Spleen (tissue), 11 donors: Measurements from ENCODE around the gene DHRSX. TPM values are rescaled to one million over a fixed set of nuclear protein-coding genes. Genes with fewer than 3 reads are reported as not detected.

Source experiments
- DNase-seq: peaks from one replicate; pipeline ENCODE4 v3.0.0-alpha.2; 2020
- H3K27ac ChIP-seq, 8 donors: fragments of 200-600 bp; sonication (generic) in 7 of 8; 1 replicate in 4 of 8; 2 replicates in 4 of 8; pipeline versions ENCODE4 v1.5.0 to v1.8.0; 2016 to 2021; ENCODE audit warnings: inconsistent platforms in 4 of 8, mild to moderate bottlenecking in 4 of 8, moderate library complexity in 1 of 8
- H3K27me3 ChIP-seq, 7 donors: fragments of 200-600 bp; sonication (generic) in 6 of 7; replicated peaks in 1 of 7; 1 replicate in 4 of 7; 2 replicates in 3 of 7; pipeline versions ENCODE4 v1.5.0 to v1.8.0; 2016 to 2021; ENCODE audit warnings: inconsistent platforms in 3 of 7, mild to moderate bottlenecking in 1 of 7
- H3K36me3 ChIP-seq, 6 donors: fragments of 200-600 bp; sonication (generic) in 5 of 6; 1 replicate in 4 of 6; 2 replicates in 2 of 6; pipeline versions ENCODE4 v1.5.0 to v1.8.0; 2016 to 2021; ENCODE audit warnings: inconsistent platforms in 2 of 6
- H3K4me1 ChIP-seq, 6 donors: fragments of 200-600 bp; sonication (generic) in 5 of 6; 1 replicate in 3 of 6; 2 replicates in 3 of 6; pipeline versions ENCODE4 v1.5.0 to v1.8.0; 2016 to 2021; ENCODE audit warnings: inconsistent platforms in 3 of 6
- H3K4me3 ChIP-seq, 8 donors: fragments of 200-600 bp; sonication (generic) in 7 of 8; 1 replicate in 4 of 8; 2 replicates in 4 of 8; pipeline versions ENCODE4 v1.5.0 to v1.8.0; 2016 to 2021; ENCODE audit warnings: inconsistent platforms in 4 of 8, mild to moderate bottlenecking in 4 of 8, moderate library complexity in 2 of 8
- H3K9me3 ChIP-seq, 8 donors: fragments of 200-600 bp; sonication (generic) in 7 of 8; 1 replicate in 4 of 8; 2 replicates in 4 of 8; pipeline versions ENCODE4 v1.5.0 to v1.8.0; 2016 to 2021; ENCODE audit warnings: inconsistent platforms in 4 of 8
- POLR2A ChIP-seq, 3 donors: fragments of 450-650 bp; IDR thresholded peaks; one replicate each; pipeline ENCODE4 v1.5.1; 2017; ENCODE audit warnings: antibody characterized with exemption in 3 of 3, mild to moderate bottlenecking in 1 of 3
- POLR2AphosphoS5 ChIP-seq, 3 donors: sonication (generic); formaldehyde crosslinking; IDR thresholded peaks; one replicate each; pipeline ENCODE4 v1.5.1; 2017; ENCODE audit warnings: antibody characterized with exemption in 3 of 3
- WGBS, 5 donors: extraction: QIAGEN DNeasy Blood & Tissue Kit in 3 of 5; methylation state at CpG; one replicate each; pipeline versions ENCODE4 v1.1.5 to v1.1.7; 2013 to 2018; 5-methylcytosine and 5-hydroxymethylcytosine counted together
- intact Hi-C: fragments of 100-400 bp; cut with DNase I; formaldehyde crosslinking; loops from one replicate; pipeline ENCODE4 v1.15.0; 2023; ENCODE audit warnings: low total_unique reads
- polyA plus RNA-seq, 3 donors: library from polyadenylated mRNA; stranded (reverse); fragments of 200-250 nt; gene quantifications; one replicate each; pipeline ENCODE4 v1.2.1, GENCODE V29; 2013
- total RNA-seq, 7 donors: library from RNA; depleted of rRNA in 3 of 7; stranded (reverse); fragments of >200 nt in 3 of 7; fragmentation: NEBNext Ultra II Directional in 4 of 7; extraction: Animal tissue kit (Norgen Biotek cat#: 25700) in 4 of 7; gene quantifications; one replicate each; pipeline versions ENCODE4 v1.1.0 to v1.2.1, GENCODE V29; 2016 to 2021
- TF ChIP-seq, protein P1 (sequence below), 11 experiments: fragments of 200-600 bp in 7 of 11; fragments of 450-650 bp in 4 of 11; sonication (generic) in 4 of 11; IDR thresholded peaks in 8 of 11; conservative IDR thresholded peaks in 3 of 11; 1 replicate in 7 of 11; 2 replicates in 4 of 11; pipeline versions ENCODE4 v1.4.0 to v1.8.0; 2016 to 2021; ENCODE audit warnings: antibody characterized with exemption in 11 of 11, inconsistent platforms in 4 of 11, mild to moderate bottlenecking in 1 of 11
- donor health status: healthy with polysubstance abuse.
- donor health status: DM: no; HTN: no; CAD: no; lungs with moderate emphysema.
- donor health status: DM: no; HTN: no; CAD: no.
- donor health status: Bipolar disorder and iron deficiency.
- donor health status: healthy.
- donor health status: DM: no; HTN: no; CAD: no.
- donor health status: DM: yes; HTN: yes; CAD: no.

Gene DHRSX
- total and polyA plus RNA-seq, 10 donors = 5.5 to 29.6 (median 23.2) TPM

DNA sequence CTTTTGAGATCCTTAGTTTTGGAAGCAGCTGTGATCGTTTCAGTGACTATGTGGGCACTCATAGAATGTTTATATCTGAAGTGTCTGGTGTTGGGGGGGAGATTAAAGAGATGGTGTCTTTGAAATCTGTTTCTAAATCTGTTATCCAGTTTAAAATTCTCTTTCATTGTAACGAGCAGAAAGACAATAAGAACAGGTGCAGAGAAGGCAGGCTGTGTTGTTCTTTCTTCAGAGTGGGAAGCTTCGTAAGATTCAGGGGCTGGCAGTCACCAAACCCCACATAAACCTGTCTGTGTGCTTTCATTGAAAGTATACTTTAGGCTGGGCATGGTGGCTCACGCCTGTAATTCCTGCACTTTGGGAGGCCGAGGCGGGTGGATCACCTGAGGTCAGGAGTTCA is 16.3 kb upstream of the DHRSX start:
- Histone ChIP-seq H3K9me3 (no peaks in the 10 kb centered on the region), H3K4me3 (no peak overlapping the region), H3K27me3 (no peaks in the 10 kb centered on the region), H3K27ac (peak overlapping the region in 1 of 8 donors; percentile 27), H3K36me3 (no peaks in the 10 kb centered on the region), H3K4me1 (peaks cover 0 to 50% (median 13%) of the 10 kb centered on the region in 6 donors)
- intact Hi-C loops = no loop called here
- DNase-seq = no peak
- 66 to 76% (median 68%) methylated on average over 6 of the region's 6 CpGs for WGBS, 5 donors
- no peak for TF ChIP-seq POLR2AphosphoS5 (IDR thresholded peaks at IDR 0.05)
- TF ChIP-seq, protein P1, sequence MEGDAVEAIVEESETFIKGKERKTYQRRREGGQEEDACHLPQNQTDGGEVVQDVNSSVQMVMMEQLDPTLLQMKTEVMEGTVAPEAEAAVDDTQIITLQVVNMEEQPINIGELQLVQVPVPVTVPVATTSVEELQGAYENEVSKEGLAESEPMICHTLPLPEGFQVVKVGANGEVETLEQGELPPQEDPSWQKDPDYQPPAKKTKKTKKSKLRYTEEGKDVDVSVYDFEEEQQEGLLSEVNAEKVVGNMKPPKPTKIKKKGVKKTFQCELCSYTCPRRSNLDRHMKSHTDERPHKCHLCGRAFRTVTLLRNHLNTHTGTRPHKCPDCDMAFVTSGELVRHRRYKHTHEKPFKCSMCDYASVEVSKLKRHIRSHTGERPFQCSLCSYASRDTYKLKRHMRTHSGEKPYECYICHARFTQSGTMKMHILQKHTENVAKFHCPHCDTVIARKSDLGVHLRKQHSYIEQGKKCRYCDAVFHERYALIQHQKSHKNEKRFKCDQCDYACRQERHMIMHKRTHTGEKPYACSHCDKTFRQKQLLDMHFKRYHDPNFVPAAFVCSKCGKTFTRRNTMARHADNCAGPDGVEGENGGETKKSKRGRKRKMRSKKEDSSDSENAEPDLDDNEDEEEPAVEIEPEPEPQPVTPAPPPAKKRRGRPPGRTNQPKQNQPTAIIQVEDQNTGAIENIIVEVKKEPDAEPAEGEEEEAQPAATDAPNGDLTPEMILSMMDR (IDR thresholded peaks at IDR 0.05 in 8 of 11, conservative IDR thresholded peaks at IDR 0.05 in 3 of 11) = no peak
- TF ChIP-seq POLR2A (IDR thresholded peaks at IDR 0.05) = no peak

DNA sequence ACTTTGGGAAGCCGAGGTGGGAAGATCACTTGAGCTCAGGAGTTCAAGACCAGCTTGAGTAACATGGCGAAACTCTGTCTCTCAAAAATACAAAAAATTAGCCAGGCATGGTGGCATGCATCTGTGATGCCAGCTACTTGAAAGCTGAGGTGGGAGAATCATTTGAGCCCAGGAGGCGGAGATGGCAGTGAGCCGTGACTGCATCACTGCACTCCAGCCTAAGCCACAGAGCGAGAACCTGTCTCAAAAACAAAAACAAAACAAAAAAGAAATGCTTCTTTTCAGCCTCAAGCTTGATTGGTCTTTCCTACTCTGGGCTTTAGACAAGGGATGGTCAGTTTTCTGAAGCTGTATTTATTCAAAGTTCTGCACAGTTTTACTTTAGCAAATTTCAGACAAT is 15.8 kb upstream of the DHRSX start:
- Histone ChIP-seq H3K9me3 (no peaks in the 10 kb centered on the region), H3K4me1 (peaks cover 0 to 45% (median 10%) of the 10 kb centered on the region in 6 donors), H3K36me3 (no peaks in the 10 kb centered on the region), H3K27me3 (no peaks in the 10 kb centered on the region), H3K4me3 (no peak overlapping the region), H3K27ac (peak overlapping the region in 1 of 8 donors; percentile 27)
- TF ChIP-seq, protein P1 (IDR thresholded peaks at IDR 0.05 in 8 of 11, conservative IDR thresholded peaks at IDR 0.05 in 3 of 11) = no peak
- no peak for TF ChIP-seq POLR2A (IDR thresholded peaks at IDR 0.05)
- intact Hi-C loops = no loop called here
- DNase-seq = peak; percentile 70
- WGBS, 5 donors = 53 to 75% (median 72%) methylated on average over 5 of the region's 5 CpGs

DNA sequence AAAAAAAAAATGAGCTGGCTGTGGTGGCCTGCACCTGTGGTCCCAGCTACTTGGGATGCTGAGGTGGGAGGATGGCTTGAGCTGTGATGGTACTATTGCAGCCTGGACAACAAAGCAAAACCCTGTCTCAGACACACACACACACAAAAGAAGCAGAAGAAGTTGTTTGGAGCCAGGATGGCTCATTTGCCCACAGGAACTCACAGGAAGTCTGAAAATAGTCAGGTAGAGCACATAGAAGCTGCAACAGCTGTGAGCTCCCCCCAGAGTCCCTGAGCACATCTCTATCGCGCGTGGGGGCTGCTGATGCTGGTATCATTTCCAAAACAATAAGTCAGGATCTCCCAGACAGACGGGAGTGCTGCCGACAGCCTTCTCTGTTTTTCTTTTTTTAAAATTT is 13.4 kb upstream of the DHRSX start:
- no peaks in the 10 kb centered on the region for H3K36me3 ChIP-seq
- DNase-seq = peak; percentile 68
- WGBS, 5 donors = 25 to 37% (median 32%) methylated on average over 5 of the region's 5 CpGs
- peaks cover 0 to 35% (median 4%) of the 10 kb centered on the region in 6 donors for H3K4me1 ChIP-seq
- H3K27me3 ChIP-seq = no peaks in the 10 kb centered on the region
- TF ChIP-seq, protein P1 (IDR thresholded peaks at IDR 0.05 in 8 of 11, conservative IDR thresholded peaks at IDR 0.05 in 3 of 11) = no peak
- TF ChIP-seq POLR2A (IDR thresholded peaks at IDR 0.05) (no peak), POLR2AphosphoS5 (IDR thresholded peaks at IDR 0.05) (no peak)
- no peak overlapping the region for H3K4me3 ChIP-seq
- H3K9me3 ChIP-seq = no peaks in the 10 kb centered on the region
- H3K27ac ChIP-seq = no peak overlapping the region
- intact Hi-C loops = no loop called here

DNA sequence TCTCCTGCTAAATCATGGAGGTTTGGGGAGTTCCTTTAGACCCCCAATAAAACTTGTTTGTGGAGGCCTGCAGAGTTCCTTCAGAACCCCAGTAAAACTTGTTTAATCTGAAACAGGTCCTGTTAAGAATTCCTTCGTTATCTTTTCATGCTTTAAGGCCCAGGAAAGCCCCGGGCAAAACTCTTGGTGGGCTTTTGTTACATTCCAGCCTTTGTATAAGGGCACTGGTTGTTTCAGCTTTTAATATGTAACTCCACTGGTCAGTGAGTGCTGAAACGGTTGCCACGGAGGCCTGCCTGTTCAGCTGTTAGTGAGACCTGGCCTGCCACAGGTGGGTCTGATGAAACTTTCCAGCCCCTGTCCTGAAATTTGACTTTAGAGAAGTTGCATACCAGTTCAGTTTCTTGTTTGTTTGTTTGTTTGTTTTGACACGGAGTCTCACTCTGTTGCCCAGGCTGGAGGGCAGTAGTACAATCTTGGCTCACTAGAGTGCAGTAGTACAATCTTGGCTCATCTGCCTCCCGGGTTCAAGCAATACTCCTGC is 12.4 kb upstream of the DHRSX start:
- TF ChIP-seq POLR2AphosphoS5 (IDR thresholded peaks at IDR 0.05) (no peak), POLR2A (IDR thresholded peaks at IDR 0.05) (no peak)
- TF ChIP-seq, protein P1 (IDR thresholded peaks at IDR 0.05 in 8 of 11, conservative IDR thresholded peaks at IDR 0.05 in 3 of 11) = no peak
- Histone ChIP-seq H3K4me3 (no peak overlapping the region), H3K36me3 (no peaks in the 10 kb centered on the region), H3K4me1 (peaks cover 0 to 35% (median 4%) of the 10 kb centered on the region in 6 donors), H3K27ac (no peak overlapping the region), H3K27me3 (no peaks in the 10 kb centered on the region), H3K9me3 (no peaks in the 10 kb centered on the region)
- WGBS, 5 donors = 80 to 87% (median 84%) methylated on average over 6 of the region's 6 CpGs
- DNase-seq = peak; percentile 34
- intact Hi-C loops = no loop called here
